Measurements from ENCODE around the gene XIRP1. TPM values are rescaled to one million over a fixed set of nuclear protein-coding genes. Genes with fewer than 3 reads are reported as not detected.
"Not testable (repeated sequence)": the region's sequence is repeated elsewhere in the genome, so short reads cannot be mapped to it uniquely, and the experiment has no call there.

The XIRP1 gene
- total RNA-seq, 4 donors from 2014 or later, result 0.06 to 0.07 TPM; not detected in 2

GRCh38 chr3:39232859-39233258 is 40.5 kb upstream of the XIRP1 start:
- Histone ChIP-seq H3K36me3 (no peaks in the 10 kb centered on the region), H3K27me3 (no peaks in the 10 kb centered on the region), H3K9me3 (no peaks in the 10 kb centered on the region), H3K4me1 (no peaks in the 10 kb centered on the region), H3K27ac (no peak overlapping the region), H3K4me3 (no peak overlapping the region)
- TF ChIP-seq CTCF (IDR thresholded peaks at IDR 0.05), result no peak
- TF ChIP-seq POLR2A (IDR thresholded peaks at IDR 0.05), result no peak
- intact Hi-C loops (cut with DNase I; ENCODE audit: low total_unique reads), result no loop called here
- no peak for DNase-seq

GRCh38 chr3:39230453-39230852 is 38.1 kb upstream of the XIRP1 start:
- Histone ChIP-seq H3K27ac (no peak overlapping the region), H3K27me3 (no peaks in the 10 kb centered on the region), H3K4me3 (no peak overlapping the region), H3K9me3 (no peaks in the 10 kb centered on the region), H3K4me1 (no peaks in the 10 kb centered on the region), H3K36me3 (no peaks in the 10 kb centered on the region)
- intact Hi-C loops (cut with DNase I; ENCODE audit: low total_unique reads), result no loop called here
- TF ChIP-seq CTCF (IDR thresholded peaks at IDR 0.05), result no peak
- TF ChIP-seq POLR2A (IDR thresholded peaks at IDR 0.05), result no peak
- no peak for DNase-seq

GRCh38 chr3:39228496-39228895 is 36.1 kb upstream of the XIRP1 start:
- no peaks in the 10 kb centered on the region for H3K4me1 ChIP-seq
- intact Hi-C loops (cut with DNase I; ENCODE audit: low total_unique reads), result no loop called here
- H3K27ac ChIP-seq, result no peak overlapping the region
- H3K27me3 ChIP-seq, result no peaks in the 10 kb centered on the region
- no peak for TF ChIP-seq CTCF (IDR thresholded peaks at IDR 0.05)
- TF ChIP-seq POLR2A (IDR thresholded peaks at IDR 0.05), result no peak
- no peak overlapping the region for H3K4me3 ChIP-seq
- H3K36me3 ChIP-seq, result no peaks in the 10 kb centered on the region
- no peak for DNase-seq
- H3K9me3 ChIP-seq, result no peaks in the 10 kb centered on the region

- DNase-seq; H3K4me1 ChIP-seq; intact Hi-C loops (cut with DNase I; ENCODE audit: low total_unique reads); H3K36me3 ChIP-seq; H3K9me3 ChIP-seq; H3K27ac ChIP-seq; H3K27me3 ChIP-seq; H3K4me3 ChIP-seq: not testable (repeated sequence)
Observed at GRCh38 chr3:39227596-39227995, 35.2 kb upstream of the XIRP1 start.

- Histone ChIP-seq H3K27ac (no peak overlapping the region), H3K36me3 (no peaks in the 10 kb centered on the region), H3K27me3 (no peaks in the 10 kb centered on the region), H3K4me3 (no peak overlapping the region), H3K4me1 (no peaks in the 10 kb centered on the region), H3K9me3 (no peaks in the 10 kb centered on the region)
- TF ChIP-seq CTCF (IDR thresholded peaks at IDR 0.05) (no peak), POLR2A (IDR thresholded peaks at IDR 0.05) (no peak)
- DNase-seq, result no peak
- intact Hi-C loops (cut with DNase I; ENCODE audit: low total_unique reads), result no loop called here
Observed at GRCh38 chr3:39226106-39226741, 33.8 kb upstream of the XIRP1 start.

GRCh38 chr3:39224288-39224687 is 31.9 kb upstream of the XIRP1 start:
- DNase-seq, result no peak
- H3K36me3 ChIP-seq, result no peaks in the 10 kb centered on the region
- H3K9me3 ChIP-seq, result no peaks in the 10 kb centered on the region
- no peak overlapping the region for H3K27ac ChIP-seq
- H3K4me1 ChIP-seq, result no peaks in the 10 kb centered on the region
- TF ChIP-seq CTCF (IDR thresholded peaks at IDR 0.05), result no peak
- TF ChIP-seq POLR2A (IDR thresholded peaks at IDR 0.05), result no peak
- no peak overlapping the region for H3K4me3 ChIP-seq
- intact Hi-C loops (cut with DNase I; ENCODE audit: low total_unique reads), result no loop called here
- no peaks in the 10 kb centered on the region for H3K27me3 ChIP-seq

All from uterus (tissue), 4 donors.